Endometrial microvascular endothelial cells (primary cell): ENCODE measurements around the gene ZMYND10. TPM values are rescaled to one million over a fixed set of nuclear protein-coding genes. Genes with fewer than 3 reads are reported as not detected.

Source experiments
- in situ Hi-C: cut with HindIII; loops from 2 replicates; pipeline ENCODE4 v1.10.0; 2017; ENCODE audit warnings: low sequenced_read_pairs, low pct_unique_long_range_greater_than_20kb; ENCODE audit errors: inconsistent ontology term
- total RNA-seq: library from RNA; depleted of rRNA; stranded (reverse); fragments of >200 nt; gene quantifications from one replicate; pipeline ENCODE4 v1.2.3, GENCODE V29; 2015; ENCODE audit errors: inconsistent ontology term

ZMYND10 gene
- total RNA-seq, 1 donor from 2014 or later: not detected

- in situ Hi-C loops: no loop called here
These were observed 47.4 kb downstream of the ZMYND10 start for GRCh38 chr3:50297896-50298725.

GRCh38 chr3:50297384-50297775 lies 48.2 kb downstream of the ZMYND10 start:
- in situ Hi-C loops: no loop called here

- in situ Hi-C loops: no loop called here
These were observed 48.7 kb downstream of the ZMYND10 start for GRCh38 chr3:50296721-50297383.

GRCh38 chr3:50295553-50296431 lies 49.7 kb downstream of the ZMYND10 start:
- in situ Hi-C loops: no loop called here

- in situ Hi-C loops: no loop called here
These were observed 50.8 kb downstream of the ZMYND10 start for GRCh38 chr3:50294492-50295403.

GRCh38 chr3:50294089-50294488 lies 51.4 kb downstream of the ZMYND10 start:
- in situ Hi-C loops: no loop called here

GRCh38 chr3:50293079-50293801 lies 52.3 kb downstream of the ZMYND10 start:
- in situ Hi-C loops: no loop called here

GRCh38 chr3:50292159-50293078 lies 53.1 kb downstream of the ZMYND10 start, which contains the start of gene IFRD2:
Gene IFRD2, minus strand, starts transcription at chr3:50292429. Its CDS starts 155 bp downstream, at chr3:50292274.
- in situ Hi-C loops: no loop called here

Other genes with a start within 250 kb of the ZMYND10 start
- gene SEMA3F, start 190.4 kb downstream of the ZMYND10 start, total RNA-seq: 263 TPM
- gene GNAT1, start 154.1 kb downstream of the ZMYND10 start, total RNA-seq: not detected
- not detected for gene SLC38A3, start 140.5 kb downstream of the ZMYND10 start, total RNA-seq
- gene GNAI2, start 109.5 kb downstream of the ZMYND10 start, total RNA-seq: 611 TPM
- 0.19 TPM for gene SEMA3B, start 76.6 kb downstream of the ZMYND10 start, total RNA-seq
- not detected for gene LSMEM2, start 66.6 kb downstream of the ZMYND10 start, total RNA-seq
- 188 TPM for gene IFRD2, start 53.3 kb downstream of the ZMYND10 start, total RNA-seq
- 7.3 TPM for gene HYAL3, start 46.3 kb downstream of the ZMYND10 start, total RNA-seq
- gene NAA80, start 46.3 kb downstream of the ZMYND10 start, total RNA-seq: 11.2 TPM
- 10.3 TPM for gene HYAL1, start 42.2 kb downstream of the ZMYND10 start, total RNA-seq
- 432 TPM for gene HYAL2, start 23.0 kb downstream of the ZMYND10 start, total RNA-seq
- gene TUSC2, start 17.5 kb downstream of the ZMYND10 start, total RNA-seq: 40.9 TPM
- 24.7 TPM for gene RASSF1, start 4.9 kb downstream of the ZMYND10 start, total RNA-seq
- 13.6 TPM for gene NPRL2, start 5.0 kb upstream of the ZMYND10 start, total RNA-seq
- gene CYB561D2, start 5.1 kb upstream of the ZMYND10 start, total RNA-seq: 40.8 TPM
- gene TMEM115, start 13.8 kb upstream of the ZMYND10 start, total RNA-seq: 83.0 TPM
- not detected for gene CACNA2D2, start 157.9 kb upstream of the ZMYND10 start, total RNA-seq
- gene C3orf18, start 222.0 kb upstream of the ZMYND10 start, total RNA-seq: 0.56 TPM
- 14.7 TPM for gene HEMK1, start 223.8 kb upstream of the ZMYND10 start, total RNA-seq